Left ventricle myocardium inferior (tissue), 1 donor: Measurements from ENCODE around the gene BAG5. TPM values are rescaled to one million over a fixed set of nuclear protein-coding genes. Genes with fewer than 3 reads are reported as not detected.

Source experiments
- DNase-seq: peaks from one replicate; pipeline ENCODE4 v3.0.0-alpha.2; 2020
- H3K27ac ChIP-seq: fragments of 200-600 bp; replicated peaks from 2 replicates; pipeline ENCODE4 v1.8.0; 2021
- H3K27me3 ChIP-seq: fragments of 200-600 bp; 2 replicates; pipeline ENCODE4 v1.8.0; 2021; ENCODE audit warnings: low read depth
- H3K36me3 ChIP-seq: fragments of 200-600 bp; 2 replicates; pipeline ENCODE4 v1.8.0; 2021
- H3K4me1 ChIP-seq: fragments of 200-600 bp; 2 replicates; pipeline ENCODE4 v1.8.0; 2021
- H3K4me3 ChIP-seq: fragments of 200-600 bp; 2 replicates; pipeline ENCODE4 v1.8.0; 2021; ENCODE audit warnings: mild to moderate bottlenecking, moderate library complexity
- H3K9me3 ChIP-seq: fragments of 200-600 bp; replicated peaks from 2 replicates; pipeline ENCODE4 v1.8.0; 2021
- intact Hi-C: fragments of 100-400 bp; cut with micrococcal nuclease; formaldehyde crosslinking; loops from one replicate; pipeline ENCODE4 v1.11.0; 2022
- total RNA-seq: library from RNA; stranded (reverse); fragmentation: NEBNext Ultra II Directional; extraction: Animal tissue kit (Norgen Biotek cat#: 25700); gene quantifications from one replicate; pipeline ENCODE4 v1.2.1, GENCODE V29; 2021
- TF ChIP-seq, protein P1 (sequence below): fragments of 200-600 bp; IDR thresholded peaks from 2 replicates; pipeline ENCODE4 v1.8.0; 2021; ENCODE audit warnings: antibody characterized with exemption, mild to moderate bottlenecking, borderline replicate concordance
- donor health status: DM: no; HTN: yes; CAD: no; lungs with severe emphysema.

The BAG5 gene
- total RNA-seq, 1 donor from 2014 or later, result 16.7 TPM

DNA sequence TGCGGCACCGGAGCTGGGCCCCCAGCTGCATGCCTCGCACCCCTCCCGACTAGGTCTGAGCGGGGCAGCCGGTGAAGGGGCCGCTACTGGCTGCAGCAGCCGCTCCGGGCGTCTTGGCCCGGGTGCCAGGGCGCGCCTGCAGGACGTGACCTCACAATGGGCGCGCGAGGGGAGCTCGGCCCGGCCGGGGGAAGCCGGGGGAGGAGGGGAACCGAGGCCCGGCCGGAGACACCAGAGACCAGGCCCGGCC, 353 bp downstream of the BAG5 start:
- Histone ChIP-seq H3K4me1 (peaks cover 91% of the 10 kb centered on the region), H3K9me3 (no peaks in the 10 kb centered on the region), H3K4me3 (peak overlapping the region; percentile 98), H3K36me3 (peaks cover 27% of the 10 kb centered on the region), H3K27me3 (no peaks in the 10 kb centered on the region), H3K27ac (peak overlapping the region; percentile 99)
- intact Hi-C loops, result no loop called here
- TF ChIP-seq, protein P1, sequence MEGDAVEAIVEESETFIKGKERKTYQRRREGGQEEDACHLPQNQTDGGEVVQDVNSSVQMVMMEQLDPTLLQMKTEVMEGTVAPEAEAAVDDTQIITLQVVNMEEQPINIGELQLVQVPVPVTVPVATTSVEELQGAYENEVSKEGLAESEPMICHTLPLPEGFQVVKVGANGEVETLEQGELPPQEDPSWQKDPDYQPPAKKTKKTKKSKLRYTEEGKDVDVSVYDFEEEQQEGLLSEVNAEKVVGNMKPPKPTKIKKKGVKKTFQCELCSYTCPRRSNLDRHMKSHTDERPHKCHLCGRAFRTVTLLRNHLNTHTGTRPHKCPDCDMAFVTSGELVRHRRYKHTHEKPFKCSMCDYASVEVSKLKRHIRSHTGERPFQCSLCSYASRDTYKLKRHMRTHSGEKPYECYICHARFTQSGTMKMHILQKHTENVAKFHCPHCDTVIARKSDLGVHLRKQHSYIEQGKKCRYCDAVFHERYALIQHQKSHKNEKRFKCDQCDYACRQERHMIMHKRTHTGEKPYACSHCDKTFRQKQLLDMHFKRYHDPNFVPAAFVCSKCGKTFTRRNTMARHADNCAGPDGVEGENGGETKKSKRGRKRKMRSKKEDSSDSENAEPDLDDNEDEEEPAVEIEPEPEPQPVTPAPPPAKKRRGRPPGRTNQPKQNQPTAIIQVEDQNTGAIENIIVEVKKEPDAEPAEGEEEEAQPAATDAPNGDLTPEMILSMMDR, result no peak
- peak; percentile 58 for DNase-seq

DNA sequence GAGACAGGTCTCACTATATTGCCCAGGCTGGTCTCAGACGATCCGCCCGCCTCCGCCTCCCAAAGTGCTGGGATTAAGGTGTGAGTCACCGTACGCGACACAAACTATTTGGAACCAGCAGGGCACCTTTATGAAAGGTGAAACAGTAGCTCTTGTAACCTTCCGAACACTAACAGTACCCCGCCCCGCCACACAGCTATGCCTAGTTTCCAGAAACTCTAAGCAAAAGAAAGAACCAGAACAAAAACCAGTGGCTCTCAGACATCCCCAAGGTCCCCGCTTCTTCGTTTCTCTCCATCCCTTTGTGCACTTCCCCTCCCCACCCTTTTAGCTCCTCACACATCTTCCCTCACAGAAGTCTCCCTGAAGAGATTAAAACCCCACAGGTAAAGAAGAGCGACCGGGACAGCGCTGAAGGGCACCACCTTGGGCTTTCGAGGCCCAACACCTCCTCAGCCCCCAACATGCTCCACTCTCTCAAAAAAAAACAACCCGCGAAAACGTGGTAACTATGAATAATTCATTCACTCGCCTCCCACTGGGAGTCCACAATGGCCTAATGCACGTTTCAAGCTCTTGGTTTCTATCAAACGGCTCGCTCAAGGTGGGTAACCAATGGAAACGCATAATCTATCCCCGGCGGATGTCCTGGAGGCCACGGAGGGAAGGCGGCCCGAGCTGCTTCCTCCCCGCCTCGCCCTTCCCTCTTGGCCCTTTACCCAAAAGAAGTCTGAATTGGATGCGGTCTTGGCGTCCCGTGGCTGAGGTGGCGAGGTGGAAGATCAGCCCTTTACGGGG, 877 bp downstream of the BAG5 start:
- intact Hi-C loops, result no loop called here
- H3K27me3 ChIP-seq, result no peaks in the 10 kb centered on the region
- DNase-seq, result peak; percentile 46
- peak overlapping the region; percentile 99 for H3K27ac ChIP-seq
- no peaks in the 10 kb centered on the region for H3K9me3 ChIP-seq
- H3K4me3 ChIP-seq, result peak overlapping the region; percentile 98
- peaks cover 27% of the 10 kb centered on the region for H3K36me3 ChIP-seq
- TF ChIP-seq, protein P1, result no peak
- H3K4me1 ChIP-seq, result peaks cover 93% of the 10 kb centered on the region

DNA sequence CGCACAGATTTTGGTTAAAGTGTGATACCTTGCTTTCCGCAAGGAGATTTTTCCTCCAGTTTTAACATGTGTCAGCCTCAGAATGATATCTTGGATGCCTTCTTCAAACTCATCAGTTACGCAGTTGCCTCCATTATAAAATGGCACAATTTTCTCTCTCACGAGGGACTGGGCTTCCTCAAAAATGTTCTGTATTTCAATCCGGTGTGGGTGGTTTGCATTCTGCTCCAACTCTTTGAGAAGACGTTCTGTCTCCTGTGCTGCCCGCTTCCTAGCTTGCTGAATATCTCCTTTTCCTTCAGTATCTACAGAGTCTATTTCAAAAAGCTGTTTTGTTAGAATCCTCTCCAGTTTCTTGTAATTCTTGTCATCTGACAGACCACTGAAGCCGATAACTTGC, 1.8 kb downstream of the BAG5 start:
- H3K4me1 ChIP-seq, result peaks cover 95% of the 10 kb centered on the region
- peak overlapping the region; percentile 98 for H3K4me3 ChIP-seq
- peaks cover 27% of the 10 kb centered on the region for H3K36me3 ChIP-seq
- H3K27ac ChIP-seq, result peak overlapping the region; percentile 99
- intact Hi-C loops, result no loop called here
- H3K9me3 ChIP-seq, result no peaks in the 10 kb centered on the region
- H3K27me3 ChIP-seq, result no peaks in the 10 kb centered on the region
- DNase-seq, result no peak
- TF ChIP-seq, protein P1, result no peak

DNA sequence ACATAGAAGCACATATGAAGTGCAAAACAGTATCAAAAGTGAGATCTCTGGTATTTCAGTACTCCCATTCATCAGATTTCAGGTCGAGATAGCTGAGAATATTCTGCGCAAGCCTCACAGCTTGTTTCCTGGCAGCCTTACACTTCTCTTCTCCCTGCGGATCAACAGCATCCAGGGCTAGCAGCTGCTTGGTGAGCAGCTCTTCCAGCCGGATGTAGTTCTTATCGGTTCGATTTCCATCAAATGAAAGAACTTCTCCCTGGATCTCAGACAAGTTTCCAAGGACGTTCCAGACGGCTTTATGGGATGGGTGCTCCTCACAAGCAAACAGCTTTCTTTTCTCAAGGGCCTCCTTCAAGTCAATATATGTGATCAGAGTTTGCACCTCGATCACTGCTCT, 2.7 kb downstream of the BAG5 start:
- Histone ChIP-seq H3K9me3 (no peaks in the 10 kb centered on the region), H3K4me1 (peaks cover 97% of the 10 kb centered on the region), H3K27me3 (no peaks in the 10 kb centered on the region), H3K36me3 (peaks cover 27% of the 10 kb centered on the region), H3K4me3 (peak overlapping the region; percentile 6), H3K27ac (peak overlapping the region; percentile 99)
- TF ChIP-seq, protein P1, result no peak
- DNase-seq, result no peak
- intact Hi-C loops, result no loop called here

DNA sequence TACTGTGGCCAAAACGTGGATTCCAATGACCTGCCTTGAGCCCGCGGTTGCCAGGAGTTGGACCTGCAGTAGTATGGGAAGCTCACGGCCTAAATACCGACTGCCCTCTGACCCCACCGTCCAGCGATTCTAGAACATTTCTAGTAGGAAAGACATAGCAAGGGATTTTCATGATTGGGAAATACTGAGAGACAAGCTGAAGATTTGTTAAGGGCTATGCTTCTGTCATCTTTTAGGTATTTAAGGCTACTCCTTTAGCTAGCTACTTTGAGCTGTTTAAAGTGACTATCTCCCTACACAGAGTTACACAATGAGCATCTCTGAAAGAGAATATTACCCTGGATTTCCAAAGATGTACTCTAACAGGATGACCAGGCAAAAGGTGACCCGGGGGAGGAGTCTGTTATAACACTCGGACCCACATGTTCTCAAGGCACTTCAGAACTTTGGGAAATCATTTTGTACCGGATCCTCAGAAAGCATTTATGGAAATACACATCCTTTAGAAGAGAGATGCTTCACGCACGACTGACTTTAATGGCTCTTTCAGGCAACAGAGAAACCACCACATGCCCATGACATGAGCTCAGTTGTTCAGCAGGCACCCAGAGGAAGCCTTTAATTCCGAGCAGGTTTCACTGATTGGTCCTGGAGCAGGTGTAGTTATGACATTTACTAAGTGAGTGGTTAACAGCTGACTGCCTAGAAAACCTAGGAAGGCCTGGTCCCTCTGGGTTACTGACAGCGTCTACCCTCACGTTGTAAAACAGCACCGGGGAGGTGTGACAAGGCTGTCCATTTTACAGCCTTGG, 4.2 kb downstream of the BAG5 start:
- no peaks in the 10 kb centered on the region for H3K9me3 ChIP-seq
- peaks cover 27% of the 10 kb centered on the region for H3K36me3 ChIP-seq
- no peak overlapping the region for H3K4me3 ChIP-seq
- TF ChIP-seq, protein P1, result no peak
- peak overlapping the region; percentile 99 for H3K27ac ChIP-seq
- H3K4me1 ChIP-seq, result peaks cover 96% of the 10 kb centered on the region
- DNase-seq, result peak; percentile 10
- intact Hi-C loops, result no loop called here
- H3K27me3 ChIP-seq, result no peaks in the 10 kb centered on the region
